ENCODE results near the gene TAGLN. TPM values are rescaled to one million over a fixed set of nuclear protein-coding genes. Genes with fewer than 3 reads are reported as not detected.

The TAGLN gene
- total RNA-seq, 1 experiment from 2014 or later = 6.6 TPM

DNA sequence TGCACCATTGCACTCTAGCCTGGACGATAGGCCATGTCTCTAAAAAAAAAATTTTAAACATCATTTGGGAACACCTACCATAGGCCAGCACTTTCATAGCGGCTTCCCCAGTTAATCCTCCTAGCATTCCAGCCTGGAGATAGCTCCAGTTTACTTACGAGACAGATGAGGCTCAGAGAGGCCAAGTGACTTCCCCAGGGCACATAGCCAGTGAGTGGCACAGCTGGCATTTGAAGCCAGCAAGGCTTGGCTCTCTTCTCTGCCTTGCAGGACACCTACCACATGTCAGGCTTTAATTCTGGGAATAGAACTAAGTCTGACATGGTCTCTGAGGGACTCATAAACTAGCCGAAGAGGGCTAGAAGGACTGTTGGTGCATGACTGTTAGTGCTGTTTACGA lies 4.9 kb upstream of the TAGLN start:
- Mint-ChIP-seq H3K27ac (ENCODE audit: unreplicated experiment) (no peak overlapping the region), H3K36me3 (ENCODE audit: insufficient read depth, unreplicated experiment) (no peaks in the 10 kb centered on the region), H3K27me3 (ENCODE audit: unreplicated experiment) (no peaks in the 10 kb centered on the region), H3K9me3 (ENCODE audit: low read depth, unreplicated experiment) (no peaks in the 10 kb centered on the region), H3K4me3 (ENCODE audit: low read depth, unreplicated experiment) (no peak overlapping the region), H3K4me1 (ENCODE audit: low read depth, unreplicated experiment) (no peaks in the 10 kb centered on the region)
- TF ChIP-seq, protein P1, sequence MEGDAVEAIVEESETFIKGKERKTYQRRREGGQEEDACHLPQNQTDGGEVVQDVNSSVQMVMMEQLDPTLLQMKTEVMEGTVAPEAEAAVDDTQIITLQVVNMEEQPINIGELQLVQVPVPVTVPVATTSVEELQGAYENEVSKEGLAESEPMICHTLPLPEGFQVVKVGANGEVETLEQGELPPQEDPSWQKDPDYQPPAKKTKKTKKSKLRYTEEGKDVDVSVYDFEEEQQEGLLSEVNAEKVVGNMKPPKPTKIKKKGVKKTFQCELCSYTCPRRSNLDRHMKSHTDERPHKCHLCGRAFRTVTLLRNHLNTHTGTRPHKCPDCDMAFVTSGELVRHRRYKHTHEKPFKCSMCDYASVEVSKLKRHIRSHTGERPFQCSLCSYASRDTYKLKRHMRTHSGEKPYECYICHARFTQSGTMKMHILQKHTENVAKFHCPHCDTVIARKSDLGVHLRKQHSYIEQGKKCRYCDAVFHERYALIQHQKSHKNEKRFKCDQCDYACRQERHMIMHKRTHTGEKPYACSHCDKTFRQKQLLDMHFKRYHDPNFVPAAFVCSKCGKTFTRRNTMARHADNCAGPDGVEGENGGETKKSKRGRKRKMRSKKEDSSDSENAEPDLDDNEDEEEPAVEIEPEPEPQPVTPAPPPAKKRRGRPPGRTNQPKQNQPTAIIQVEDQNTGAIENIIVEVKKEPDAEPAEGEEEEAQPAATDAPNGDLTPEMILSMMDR (IDR thresholded peaks at IDR 0.05; ENCODE audit: unreplicated experiment) = no peak
- no TSS peak for BruUV-seq (replicated peaks)
- intact Hi-C loops (cut with micrococcal nuclease; ENCODE audit: unreplicated experiment) = no loop called here
- no peak for DNase-seq
- CTCF ChIA-PET = no interaction called here

DNA sequence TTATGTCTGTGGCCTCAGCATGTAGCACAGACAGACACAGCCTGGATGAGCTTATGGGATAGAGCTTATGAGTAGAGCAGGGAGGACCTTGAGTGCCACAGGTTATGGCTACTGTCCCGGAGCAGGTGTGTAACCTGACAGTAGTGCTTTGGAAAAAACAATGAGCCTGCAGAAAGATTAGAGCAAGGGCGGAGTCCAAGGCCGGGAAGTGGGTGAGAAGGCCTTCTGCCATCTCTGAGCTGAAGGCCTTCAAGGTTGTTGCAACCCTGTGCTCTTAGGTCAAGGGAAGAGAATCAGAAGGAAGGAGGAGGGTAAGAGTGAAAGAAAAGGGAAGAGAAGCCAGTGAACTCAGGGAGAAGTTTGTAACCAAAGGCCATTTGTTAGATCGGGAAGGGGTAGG lies 3.9 kb upstream of the TAGLN start:
- no peak overlapping the region for H3K27ac Mint-ChIP-seq (ENCODE audit: unreplicated experiment)

DNA sequence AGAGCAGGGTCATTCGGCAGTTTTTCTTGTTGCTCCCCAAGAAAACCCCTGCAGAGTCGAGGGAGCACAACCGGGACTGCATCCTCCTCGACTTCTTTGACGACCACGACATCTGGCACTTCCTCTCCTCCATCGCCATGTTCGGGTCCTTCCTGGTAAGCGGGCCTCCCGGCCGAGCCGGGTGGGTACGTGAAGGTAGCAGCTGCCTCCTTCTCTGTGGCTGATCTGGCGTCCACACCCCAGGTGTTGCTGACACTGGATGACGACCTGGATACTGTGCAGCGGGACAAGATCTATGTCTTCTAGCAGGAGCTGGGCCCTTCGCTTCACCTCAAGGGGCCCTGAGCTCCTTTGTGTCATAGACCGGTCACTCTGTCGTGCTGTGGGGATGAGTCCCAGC lies 3.4 kb upstream of the TAGLN start:
- Mint-ChIP-seq H3K27ac (ENCODE audit: unreplicated experiment) (no peak overlapping the region), H3K36me3 (ENCODE audit: insufficient read depth, unreplicated experiment) (no peaks in the 10 kb centered on the region), H3K27me3 (ENCODE audit: unreplicated experiment) (no peaks in the 10 kb centered on the region), H3K9me3 (ENCODE audit: low read depth, unreplicated experiment) (no peaks in the 10 kb centered on the region), H3K4me1 (ENCODE audit: low read depth, unreplicated experiment) (no peaks in the 10 kb centered on the region), H3K4me3 (ENCODE audit: low read depth, unreplicated experiment) (no peak overlapping the region)
- no peak for DNase-seq
- CTCF ChIA-PET = no interaction called here
- no TSS peak for BruUV-seq (replicated peaks)
- TF ChIP-seq, protein P1 (IDR thresholded peaks at IDR 0.05; ENCODE audit: unreplicated experiment) = no peak
- intact Hi-C loops (cut with micrococcal nuclease; ENCODE audit: unreplicated experiment) = no loop called here

More for the DNA sequence above, 3.9 kb upstream of the TAGLN start:
- intact Hi-C loops (cut with micrococcal nuclease; ENCODE audit: unreplicated experiment) = no loop called here
- no peaks in the 10 kb centered on the region for H3K4me1 Mint-ChIP-seq (ENCODE audit: low read depth, unreplicated experiment)
- no peak overlapping the region for H3K4me3 Mint-ChIP-seq (ENCODE audit: low read depth, unreplicated experiment)
- no peak for DNase-seq
- TF ChIP-seq, protein P1 (IDR thresholded peaks at IDR 0.05; ENCODE audit: unreplicated experiment) = no peak
- H3K9me3 Mint-ChIP-seq (ENCODE audit: low read depth, unreplicated experiment) = no peaks in the 10 kb centered on the region
- H3K27me3 Mint-ChIP-seq (ENCODE audit: unreplicated experiment) = no peaks in the 10 kb centered on the region
- BruUV-seq (replicated peaks) = no TSS peak
- no peaks in the 10 kb centered on the region for H3K36me3 Mint-ChIP-seq (ENCODE audit: insufficient read depth, unreplicated experiment)
- CTCF ChIA-PET = interaction anchor here (0.6 kb wide), 1 partner anchor 122 kb away, joined by 4 read pairs; no protein-coding TSS in a partner anchor

DNA sequence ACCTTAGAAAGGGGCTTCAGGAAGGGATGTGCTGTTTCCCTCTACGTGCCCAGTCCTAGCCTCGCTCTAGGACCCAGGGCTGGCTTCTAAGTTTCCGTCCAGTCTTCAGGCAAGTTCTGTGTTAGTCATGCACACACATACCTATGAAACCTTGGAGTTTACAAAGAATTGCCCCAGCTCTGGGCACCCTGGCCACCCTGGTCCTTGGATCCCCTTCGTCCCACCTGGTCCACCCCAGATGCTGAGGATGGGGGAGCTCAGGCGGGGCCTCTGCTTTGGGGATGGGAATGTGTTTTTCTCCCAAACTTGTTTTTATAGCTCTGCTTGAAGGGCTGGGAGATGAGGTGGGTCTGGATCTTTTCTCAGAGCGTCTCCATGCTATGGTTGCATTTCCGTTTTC lies 2.2 kb upstream of the TAGLN start:
- no peaks in the 10 kb centered on the region for H3K4me1 Mint-ChIP-seq (ENCODE audit: low read depth, unreplicated experiment)
- no peaks in the 10 kb centered on the region for H3K36me3 Mint-ChIP-seq (ENCODE audit: insufficient read depth, unreplicated experiment)
- H3K27ac Mint-ChIP-seq (ENCODE audit: unreplicated experiment) = no peak overlapping the region
- H3K9me3 Mint-ChIP-seq (ENCODE audit: low read depth, unreplicated experiment) = no peaks in the 10 kb centered on the region
- DNase-seq = no peak
- no peak overlapping the region for H3K4me3 Mint-ChIP-seq (ENCODE audit: low read depth, unreplicated experiment)
- intact Hi-C loops (cut with micrococcal nuclease; ENCODE audit: unreplicated experiment) = no loop called here
- CTCF ChIA-PET = no interaction called here
- no TSS peak for BruUV-seq (replicated peaks)
- H3K27me3 Mint-ChIP-seq (ENCODE audit: unreplicated experiment) = no peaks in the 10 kb centered on the region
- TF ChIP-seq, protein P1 (IDR thresholded peaks at IDR 0.05; ENCODE audit: unreplicated experiment) = no peak
